Kidney (tissue), 14 donors: ENCODE results near the gene PDXP. TPM values are rescaled to one million over a fixed set of nuclear protein-coding genes. Genes with fewer than 3 reads are reported as not detected.

ENCODE experiments used
- DNase-seq, 5 donors: peaks; one replicate each; pipeline ENCODE4 v3.0.0-alpha.2; 2013 to 2020
- FAIRE-seq: peaks from 2 replicates; lab custom pipeline; 2012; peaks lifted over from hg19 to GRCh38; lab: Jason Lieb, UNC
- H3K27ac ChIP-seq, 2 donors: one replicate each; pipeline ENCODE4 v1.7.0; 2013; ENCODE audit warnings: low read depth in 2 of 2, low read length in 2 of 2, inconsistent platforms in 1 of 2
- H3K27me3 ChIP-seq: one replicate; pipeline ENCODE4 v1.7.1; 2013; ENCODE audit warnings: low read length, inconsistent platforms; ENCODE audit not compliant: control insufficient read depth, insufficient read depth
- H3K36me3 ChIP-seq, 3 donors: one replicate each; pipeline versions ENCODE4 v1.7.0 to v1.7.1; 2013; ENCODE audit warnings: low read length in 3 of 3, control low read depth in 1 of 3, inconsistent platforms in 1 of 3; ENCODE audit not compliant: insufficient read depth in 3 of 3, control insufficient read depth in 2 of 3
- H3K4me1 ChIP-seq, 3 donors: one replicate each; pipeline versions ENCODE4 v1.7.0 to v1.7.1; 2013; ENCODE audit warnings: low read length in 3 of 3, inconsistent platforms in 1 of 3, low read depth in 1 of 3; ENCODE audit not compliant: control insufficient read depth in 2 of 3, insufficient read depth in 2 of 3
- H3K4me3 ChIP-seq, 3 donors: one replicate each; pipeline versions ENCODE4 v1.7.0 to v1.8.1; 2013; ENCODE audit warnings: low read length in 3 of 3, control low read depth in 1 of 3, inconsistent platforms in 1 of 3
- H3K9ac ChIP-seq, 3 donors: one replicate each; pipeline versions ENCODE4 v1.7.0 to v1.7.1; 2013; ENCODE audit warnings: low read length in 3 of 3, control low read depth in 1 of 3, inconsistent platforms in 1 of 3
- H3K9me3 ChIP-seq, 3 donors: one replicate each; pipeline versions ENCODE4 v1.7.0 to v1.7.1; 2013; ENCODE audit warnings: low read length in 3 of 3, control low read depth in 1 of 3, inconsistent platforms in 1 of 3; ENCODE audit not compliant: control insufficient read depth in 2 of 3, insufficient read depth in 1 of 3
- intact Hi-C: fragments of 100-400 bp; cut with DNase I; formaldehyde crosslinking; loops from one replicate; pipeline ENCODE4 v1.11.1; 2022
- polyA plus RNA-seq: library from polyadenylated mRNA; stranded (reverse); fragments of 350-450 nt; fragmentation: Illumina TruSeq; extraction: RNeasy Lipid Tissue Mini Kit (QIAGEN cat#74804); gene quantifications from one replicate; pipeline ENCODE4 v1.2.3, GENCODE V29; 2014; ENCODE audit warnings: low read depth, low replicate concordance; ENCODE audit not compliant: insufficient read depth
- total RNA-seq: library from RNA; stranded (reverse); fragmentation: NEBNext Ultra II Directional; extraction: Animal tissue kit (Norgen Biotek cat#: 25700); gene quantifications from one replicate; pipeline ENCODE4 v1.2.1, GENCODE V29; 2021
- TF ChIP-seq, protein P1 (sequence below): IDR thresholded peaks from 3 replicates; pipeline ENCODE4 v1.5.1; 2012; ENCODE audit warnings: mild to moderate bottlenecking, moderate library complexity, borderline replicate concordance; ENCODE audit not compliant: insufficient read depth; ENCODE audit errors: extremely low read depth
- donor health status: control.
- donor health status: control.
- donor health status: control.
- donor health status: control.
- donor health status: control.
- donor health status: DM: yes; HTN: yes; CAD: no.
- donor health status: Normal renal cell carcinoma (clear cell type).

PDXP gene
- total and polyA plus RNA-seq, 2 donors from 2014 or later, result 6.3 to 29.6 TPM

DNA sequence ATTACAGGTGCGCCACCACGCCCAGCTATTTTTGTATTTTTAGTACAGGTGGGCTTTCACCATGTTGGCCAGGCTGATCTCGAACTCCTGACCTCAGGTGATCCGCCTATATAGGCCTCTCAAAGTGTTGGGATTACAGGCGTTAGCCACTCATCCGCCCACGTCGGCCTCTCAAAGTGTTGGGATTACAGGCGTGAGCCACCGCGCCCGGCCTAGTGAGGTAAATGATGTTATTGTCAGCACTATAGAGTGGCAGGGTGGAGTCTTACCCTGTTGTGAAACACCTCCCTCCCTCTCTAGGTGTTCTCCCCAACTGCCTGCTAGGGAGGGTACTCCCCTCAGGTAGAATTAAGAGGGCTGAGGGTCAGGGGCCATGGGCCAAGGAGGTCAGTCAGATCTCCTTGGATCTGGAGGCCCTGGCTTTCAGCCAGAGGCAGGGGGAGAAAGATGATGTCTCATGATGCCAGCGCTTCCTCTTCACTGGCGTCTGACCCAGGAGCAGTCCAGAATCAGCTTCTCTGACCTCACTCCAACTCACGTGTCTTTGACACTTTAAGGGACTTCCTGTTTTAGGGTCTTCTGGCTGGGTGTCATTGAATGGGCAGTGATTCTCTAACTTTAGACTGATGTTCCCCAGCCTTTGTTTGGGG lies 47.9 kb upstream of the PDXP start:
- DNase-seq, result peak in 1 of 5 donors; percentile 58
- TF ChIP-seq, protein P1, sequence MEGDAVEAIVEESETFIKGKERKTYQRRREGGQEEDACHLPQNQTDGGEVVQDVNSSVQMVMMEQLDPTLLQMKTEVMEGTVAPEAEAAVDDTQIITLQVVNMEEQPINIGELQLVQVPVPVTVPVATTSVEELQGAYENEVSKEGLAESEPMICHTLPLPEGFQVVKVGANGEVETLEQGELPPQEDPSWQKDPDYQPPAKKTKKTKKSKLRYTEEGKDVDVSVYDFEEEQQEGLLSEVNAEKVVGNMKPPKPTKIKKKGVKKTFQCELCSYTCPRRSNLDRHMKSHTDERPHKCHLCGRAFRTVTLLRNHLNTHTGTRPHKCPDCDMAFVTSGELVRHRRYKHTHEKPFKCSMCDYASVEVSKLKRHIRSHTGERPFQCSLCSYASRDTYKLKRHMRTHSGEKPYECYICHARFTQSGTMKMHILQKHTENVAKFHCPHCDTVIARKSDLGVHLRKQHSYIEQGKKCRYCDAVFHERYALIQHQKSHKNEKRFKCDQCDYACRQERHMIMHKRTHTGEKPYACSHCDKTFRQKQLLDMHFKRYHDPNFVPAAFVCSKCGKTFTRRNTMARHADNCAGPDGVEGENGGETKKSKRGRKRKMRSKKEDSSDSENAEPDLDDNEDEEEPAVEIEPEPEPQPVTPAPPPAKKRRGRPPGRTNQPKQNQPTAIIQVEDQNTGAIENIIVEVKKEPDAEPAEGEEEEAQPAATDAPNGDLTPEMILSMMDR, result no peak
- Histone ChIP-seq H3K36me3 (peaks cover 0 to 5% (median 4%) of the 10 kb centered on the region in 3 donors), H3K9ac (no peak overlapping the region), H3K27ac (no peak overlapping the region), H3K27me3 (no peaks in the 10 kb centered on the region), H3K9me3 (no peaks in the 10 kb centered on the region), H3K4me1 (peaks cover 0 to 14% (median 6%) of the 10 kb centered on the region in 3 donors), H3K4me3 (no peak overlapping the region)
- FAIRE-seq, result no peak
- intact Hi-C loops, result no loop called here

DNA sequence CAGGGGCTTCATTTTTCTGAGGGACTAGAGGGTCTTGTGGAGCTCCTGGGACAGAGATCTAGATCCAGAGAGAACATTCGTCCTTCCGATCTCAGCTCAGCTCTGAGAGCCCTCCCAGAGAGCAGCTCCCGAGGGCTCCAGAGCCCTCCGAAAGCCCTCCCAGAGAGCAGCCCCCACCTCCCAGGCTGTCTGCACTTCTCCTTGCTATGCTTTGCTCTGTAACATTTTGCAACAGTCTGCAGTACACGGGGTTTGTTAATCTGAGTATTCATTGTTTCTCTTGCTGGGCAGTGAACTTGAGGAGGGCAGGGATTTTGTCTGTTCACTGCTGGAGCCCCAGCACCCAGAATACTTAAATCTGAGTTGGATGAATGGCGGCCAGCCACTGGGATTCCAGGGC lies 47.3 kb upstream of the PDXP start:
- H3K36me3 ChIP-seq, result peaks cover under 1 to 7% (median 6%) of the 10 kb centered on the region in 3 donors
- no peak overlapping the region for H3K9ac ChIP-seq
- no peak overlapping the region for H3K4me3 ChIP-seq
- DNase-seq (no peak), FAIRE-seq (no peak)
- peaks cover 0 to 14% (median 6%) of the 10 kb centered on the region in 3 donors for H3K4me1 ChIP-seq
- H3K9me3 ChIP-seq, result no peaks in the 10 kb centered on the region
- intact Hi-C loops, result no loop called here
- TF ChIP-seq, protein P1, result no peak
- no peak overlapping the region for H3K27ac ChIP-seq
- H3K27me3 ChIP-seq, result no peaks in the 10 kb centered on the region

DNA sequence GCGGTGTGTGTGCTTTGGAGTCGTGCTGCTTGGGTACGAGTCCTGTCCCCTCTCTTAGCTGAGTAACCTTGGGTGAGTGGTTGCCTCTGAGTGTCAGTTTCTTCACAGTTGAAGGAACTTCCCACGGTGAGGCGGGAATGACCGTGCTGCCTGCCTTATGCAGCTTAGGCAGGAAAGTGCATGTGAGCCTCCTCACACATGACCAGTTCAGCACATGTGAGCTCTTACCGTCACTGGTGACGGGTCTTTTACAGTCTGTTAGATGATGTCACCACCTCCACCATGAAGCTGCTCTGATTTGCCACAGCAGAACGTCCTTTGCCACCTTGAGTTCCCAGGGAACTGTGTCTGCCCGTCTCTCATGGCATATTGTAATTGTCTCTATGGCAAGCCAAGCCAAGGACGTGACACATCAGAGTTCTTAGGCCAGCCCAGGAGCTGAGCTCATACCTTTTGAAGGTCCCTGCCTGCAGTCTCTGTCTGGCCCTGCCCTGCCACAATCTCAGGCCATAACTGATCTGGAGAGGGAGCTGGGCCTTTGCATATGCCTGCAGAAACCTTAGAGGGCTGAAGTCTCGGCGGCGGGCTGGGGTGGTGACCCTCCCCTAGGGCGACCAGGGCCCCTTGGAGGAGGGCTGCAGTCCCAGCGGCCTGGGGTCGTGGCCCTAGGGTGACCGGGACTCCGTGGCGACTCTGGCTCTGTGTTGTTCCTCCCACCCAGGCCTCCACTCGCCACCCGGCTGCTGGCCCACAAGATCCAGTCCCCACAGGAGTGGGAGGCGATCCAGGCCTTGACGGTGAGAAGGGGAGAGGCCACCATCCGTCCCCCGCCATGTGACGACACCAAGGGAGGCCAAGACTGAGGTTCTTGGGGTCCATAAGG lies 42.1 kb upstream of the PDXP start:
- H3K27ac ChIP-seq, result no peak overlapping the region
- DNase-seq, result no peak
- H3K4me1 ChIP-seq, result no peaks in the 10 kb centered on the region
- TF ChIP-seq, protein P1, result no peak
- H3K9ac ChIP-seq, result no peak overlapping the region
- H3K27me3 ChIP-seq, result no peaks in the 10 kb centered on the region
- H3K36me3 ChIP-seq, result peaks cover 2 to 17% (median 12%) of the 10 kb centered on the region in 3 donors
- H3K9me3 ChIP-seq, result no peaks in the 10 kb centered on the region
- intact Hi-C loops, result no loop called here
- H3K4me3 ChIP-seq, result no peak overlapping the region
- FAIRE-seq, result no peak
